ENCODE measurements around the gene DKK3. TPM values are rescaled to one million over a fixed set of nuclear protein-coding genes. Genes with fewer than 3 reads are reported as not detected.

Gene DKK3
- total and polyA plus RNA-seq, 2 of the 13 experiments (the other 11 are each of a cell fraction or from before 2014, with no cell fraction given) = 0.09 to 0.67 TPM

DNA sequence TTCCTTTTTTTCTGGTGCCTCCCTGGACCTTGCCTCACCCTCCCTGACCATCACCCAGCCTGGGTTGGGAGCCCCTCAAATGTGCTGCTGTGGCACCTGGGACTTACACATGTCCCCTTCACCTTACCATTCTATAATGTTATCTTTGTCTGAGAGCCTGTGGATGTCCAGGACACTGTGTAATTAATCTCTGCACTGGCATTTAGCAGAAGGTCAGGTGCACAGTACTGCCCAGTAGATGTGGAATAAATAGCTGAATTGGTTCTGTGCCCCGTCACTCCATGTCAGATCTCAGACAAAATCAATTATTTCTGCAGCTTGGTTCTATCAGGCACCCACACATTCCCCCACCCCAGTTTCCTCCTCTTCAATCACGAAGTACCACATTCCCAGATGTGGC, 19.9 kb upstream of the DKK3 start (continued):
- TF ChIP-seq NCOR1 (IDR thresholded peaks at IDR 0.05; ENCODE audit: borderline replicate concordance, low read length) (no peak), ZBTB38 (CRISPR knock-in tag; IDR thresholded peaks at IDR 0.05) (no peak)
- TF ChIP-seq, protein P1, sequence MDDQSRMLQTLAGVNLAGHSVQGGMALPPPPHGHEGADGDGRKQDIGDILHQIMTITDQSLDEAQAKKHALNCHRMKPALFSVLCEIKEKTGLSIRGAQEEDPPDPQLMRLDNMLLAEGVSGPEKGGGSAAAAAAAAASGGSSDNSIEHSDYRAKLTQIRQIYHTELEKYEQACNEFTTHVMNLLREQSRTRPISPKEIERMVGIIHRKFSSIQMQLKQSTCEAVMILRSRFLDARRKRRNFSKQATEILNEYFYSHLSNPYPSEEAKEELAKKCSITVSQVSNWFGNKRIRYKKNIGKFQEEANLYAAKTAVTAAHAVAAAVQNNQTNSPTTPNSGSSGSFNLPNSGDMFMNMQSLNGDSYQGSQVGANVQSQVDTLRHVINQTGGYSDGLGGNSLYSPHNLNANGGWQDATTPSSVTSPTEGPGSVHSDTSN (CRISPR knock-in tag; IDR thresholded peaks at IDR 0.05; ENCODE audit: borderline replicate concordance) = no peak

DNA sequence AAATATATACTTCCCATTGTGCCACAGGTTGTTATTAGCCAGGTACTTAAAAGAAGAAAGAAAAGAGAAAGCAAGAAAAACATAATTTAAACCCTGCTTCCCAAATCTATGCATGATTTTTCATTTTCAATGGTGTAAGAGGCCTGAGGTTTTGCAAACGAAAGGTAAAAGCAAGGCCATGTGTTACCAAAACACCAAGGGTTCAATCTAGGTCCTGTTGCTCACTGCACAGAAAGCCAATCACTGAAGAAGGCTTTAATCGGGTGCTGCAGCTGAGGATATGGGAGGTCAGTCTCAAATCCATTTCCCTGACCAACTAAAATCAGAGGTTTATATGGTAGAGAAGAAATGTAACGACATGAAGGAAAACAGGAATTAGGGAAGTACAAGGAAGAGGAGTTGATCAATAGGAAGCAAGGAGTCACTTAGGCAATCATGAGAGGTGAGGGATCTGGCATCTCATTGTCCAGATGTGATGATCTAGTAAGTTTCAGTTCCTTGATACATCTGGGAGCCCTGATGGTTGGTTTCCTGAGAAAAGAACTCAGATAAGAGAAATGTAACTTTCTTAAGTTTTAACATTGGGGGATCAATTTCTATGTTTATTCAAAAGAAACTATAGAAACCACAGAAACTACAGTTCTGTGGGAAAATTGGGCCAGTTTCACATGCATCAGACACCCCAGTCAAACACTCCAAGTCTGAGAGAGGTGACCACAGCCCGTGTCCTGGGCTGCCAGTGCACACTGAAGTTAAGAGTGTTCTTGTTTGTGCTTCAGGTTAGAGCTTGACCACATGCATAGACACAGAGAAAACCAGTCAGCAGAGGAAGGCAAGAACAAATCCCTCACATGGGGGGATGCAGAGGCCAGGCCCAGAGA, 18.1 kb upstream of the DKK3 start:
- Histone ChIP-seq H3K79me2 (ENCODE audit: insufficient read depth, low read length) (no peaks in the 10 kb centered on the region), H3K27me3 (ENCODE audit: control insufficient read depth in 1 of 2, insufficient read depth in 2 of 2, low read length in 2 of 2) (peaks cover 1 to 6% of the 10 kb centered on the region in 2 experiments; a peak in 3 of 5 replicates), H4K20me1 (ENCODE audit: insufficient read depth, low read length) (no peaks in the 10 kb centered on the region), H3K4me3 (replicated peaks in 1 of 3; ENCODE audit: insufficient read depth in 1 of 3, low read depth in 2 of 3, low read length in 3 of 3) (no peak overlapping the region), H3K4me1 (ENCODE audit: insufficient read depth, low read length) (peaks cover 19% of the 10 kb centered on the region), H3K27ac (ENCODE audit: extremely low read length, insufficient read depth, low read length) (no peak overlapping the region), H3K9me3 (ENCODE audit: low read length) (no peaks in the 10 kb centered on the region), H3K9ac (ENCODE audit: insufficient read depth, low read depth, low read length) (no peak overlapping the region), H2AFZ (ENCODE audit: low read length) (no peak overlapping the region), H3K4me2 (ENCODE audit: low read depth, low read length) (no peak overlapping the region), H3K36me3 (replicated peaks in 1 of 2; ENCODE audit: control insufficient read depth in 1 of 2, insufficient read depth in 2 of 2, low read length in 2 of 2) (no peaks in the 10 kb centered on the region)
- TF ChIP-seq KLF9 (CRISPR knock-in tag; IDR thresholded peaks at IDR 0.05; ENCODE audit: low read depth) (no peak), ZNF317 (CRISPR knock-in tag; IDR thresholded peaks at IDR 0.05) (no peak), GATAD1 (CRISPR knock-in tag; IDR thresholded peaks at IDR 0.05) (no peak)
- TF ChIP-seq, protein P2, sequence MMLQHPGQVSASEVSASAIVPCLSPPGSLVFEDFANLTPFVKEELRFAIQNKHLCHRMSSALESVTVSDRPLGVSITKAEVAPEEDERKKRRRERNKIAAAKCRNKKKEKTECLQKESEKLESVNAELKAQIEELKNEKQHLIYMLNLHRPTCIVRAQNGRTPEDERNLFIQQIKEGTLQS (CRISPR knock-in tag; IDR thresholded peaks at IDR 0.05) = no peak
- ChIA-PET POLR2A (no interaction called here), CTCF (ENCODE audit: low intra/inter-chr PET ratio, low total read pairs) (no interaction called here)
- no TSS peak for BruUV-seq (replicated peaks)
- 40% methylated on average over 4 of the region's 4 CpGs for WGBS (ENCODE audit: low lambda C conversion rate)
- in situ Hi-C loops (cut with HindIII; ENCODE audit: extremely low pct_ligation_motif_present, low pct_unique_long_range_greater_than_20kb) (no loop called here), intact Hi-C loops (cut with micrococcal nuclease; ENCODE audit: unreplicated experiment) (no loop called here)
- no peak for FAIRE-seq
- no peak for ATAC-seq
- DNase-seq (ENCODE audit: low spot score) = no peak

Measured in HepG2 (cell line).